Transverse colon (tissue), 4 donors: ENCODE measurements around the gene ZKSCAN3. TPM values are rescaled to one million over a fixed set of nuclear protein-coding genes. Genes with fewer than 3 reads are reported as not detected.

Experiments
- DNase-seq: peaks from one replicate; pipeline ENCODE4 v3.0.0-alpha.2; 2019
- H3K27ac ChIP-seq, 4 donors: fragments of 200-600 bp; sonication (generic); 2 replicates each; pipeline ENCODE4 v1.5.1; 2016 to 2018; ENCODE audit warnings: inconsistent platforms in 4 of 4
- H3K27me3 ChIP-seq: fragments of 200-600 bp; sonication (generic); 2 replicates; pipeline ENCODE4 v1.5.1; 2017; ENCODE audit warnings: inconsistent platforms
- H3K36me3 ChIP-seq, 4 donors: fragments of 200-600 bp; sonication (generic); 2 replicates each; pipeline ENCODE4 v1.5.1; 2017 to 2019; ENCODE audit warnings: inconsistent platforms in 4 of 4
- H3K4me1 ChIP-seq, 4 donors: fragments of 200-600 bp; sonication (generic); 2 replicates each; pipeline ENCODE4 v1.5.1; 2017 to 2020; ENCODE audit warnings: inconsistent platforms in 4 of 4
- H3K4me3 ChIP-seq, 4 donors: fragments of 200-600 bp; sonication (generic); 1 replicate in 1 of 4; 2 replicates in 3 of 4; pipeline versions ENCODE4 v1.5.1 to v1.6.1; 2017 to 2019; ENCODE audit warnings: inconsistent platforms in 4 of 4
- H3K9me3 ChIP-seq, 2 donors: fragments of 200-600 bp; sonication (generic); 2 replicates each; pipeline ENCODE4 v1.5.1; 2017 to 2019; ENCODE audit warnings: inconsistent platforms in 2 of 2
- EP300 ChIP-seq: sonication (generic); formaldehyde crosslinking; IDR thresholded peaks from one replicate; pipeline ENCODE4 v1.6.1; 2017; ENCODE audit warnings: antibody characterized with exemption, low read depth
- POLR2A ChIP-seq: fragments of 450-650 bp; IDR thresholded peaks from one replicate; pipeline ENCODE4 v1.6.1; 2016; ENCODE audit warnings: antibody characterized with exemption, mild to moderate bottlenecking, moderate library complexity
- POLR2AphosphoS5 ChIP-seq, 3 donors: sonication (generic); formaldehyde crosslinking; IDR thresholded peaks; one replicate each; pipeline ENCODE4 v1.6.1; 2016; ENCODE audit warnings: antibody characterized with exemption in 3 of 3
- WGBS, 2 donors: methylation state at CpG; one replicate each; pipeline ENCODE4 v1.1.5; 2018; ENCODE audit warnings: low coverage in 1 of 2; 5-methylcytosine and 5-hydroxymethylcytosine counted together
- in situ Hi-C, 4 donors: fragments of 200-750 bp; cut with MboI; loops; one replicate each; pipeline versions ENCODE4 v1.15.0 to v1.15.1; 2017; ENCODE audit warnings: low sequenced_read_pairs in 3 of 4, low pct_ligation_motif_present in 1 of 4, low pct_unique_long_range_greater_than_20kb in 1 of 4
- intact Hi-C: fragments of 100-400 bp; cut with DNase I; formaldehyde crosslinking; loops from one replicate; pipeline ENCODE4 v1.15.1; 2023; ENCODE audit warnings: low total_unique reads
- total RNA-seq, 4 donors: library from RNA; depleted of rRNA; stranded (reverse); fragments of >200 nt; gene quantifications; one replicate each; pipeline ENCODE4 v1.1.0, GENCODE V29; 2016
- TF ChIP-seq, protein P1 (sequence below), 5 experiments: fragments of 200-600 bp in 3 of 5; fragments of 450-650 bp in 2 of 5; sonication (generic) in 3 of 5; IDR thresholded peaks; 1 replicate in 2 of 5; 2 replicates in 3 of 5; pipeline ENCODE4 v1.5.1; 2016 to 2017; ENCODE audit warnings: antibody characterized with exemption in 5 of 5, inconsistent platforms in 3 of 5, mild to moderate bottlenecking in 2 of 5, moderate library complexity in 1 of 5

ZKSCAN3 gene
- total RNA-seq, 4 donors from 2014 or later, result 1.4 to 5.2 (median 4.3) TPM

GRCh38 chr6:28334286-28335039 lies 15.3 kb upstream of the ZKSCAN3 start:
- intact Hi-C loops (loop anchor here (10.0 kb wide), 1 partner anchor 50 kb away; the partner anchor contains the start of gene PGBD1), in situ Hi-C loops (loop anchor here in 1 of 4 donors (25.0 kb wide), 1 partner anchor 1172 kb away; no protein-coding TSS in a partner anchor)
- TF ChIP-seq POLR2AphosphoS5 (IDR thresholded peaks at IDR 0.05), result no peak
- TF ChIP-seq, protein P1, sequence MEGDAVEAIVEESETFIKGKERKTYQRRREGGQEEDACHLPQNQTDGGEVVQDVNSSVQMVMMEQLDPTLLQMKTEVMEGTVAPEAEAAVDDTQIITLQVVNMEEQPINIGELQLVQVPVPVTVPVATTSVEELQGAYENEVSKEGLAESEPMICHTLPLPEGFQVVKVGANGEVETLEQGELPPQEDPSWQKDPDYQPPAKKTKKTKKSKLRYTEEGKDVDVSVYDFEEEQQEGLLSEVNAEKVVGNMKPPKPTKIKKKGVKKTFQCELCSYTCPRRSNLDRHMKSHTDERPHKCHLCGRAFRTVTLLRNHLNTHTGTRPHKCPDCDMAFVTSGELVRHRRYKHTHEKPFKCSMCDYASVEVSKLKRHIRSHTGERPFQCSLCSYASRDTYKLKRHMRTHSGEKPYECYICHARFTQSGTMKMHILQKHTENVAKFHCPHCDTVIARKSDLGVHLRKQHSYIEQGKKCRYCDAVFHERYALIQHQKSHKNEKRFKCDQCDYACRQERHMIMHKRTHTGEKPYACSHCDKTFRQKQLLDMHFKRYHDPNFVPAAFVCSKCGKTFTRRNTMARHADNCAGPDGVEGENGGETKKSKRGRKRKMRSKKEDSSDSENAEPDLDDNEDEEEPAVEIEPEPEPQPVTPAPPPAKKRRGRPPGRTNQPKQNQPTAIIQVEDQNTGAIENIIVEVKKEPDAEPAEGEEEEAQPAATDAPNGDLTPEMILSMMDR (IDR thresholded peaks at IDR 0.05), result no peak
- no peak for TF ChIP-seq EP300
- TF ChIP-seq POLR2A, result no peak
- WGBS, 2 donors, result 75 to 81% methylated on average over 6 to 7 of the region's 7 CpGs
- peaks cover 0 to 3% of the 10 kb centered on the region in 2 donors for H3K9me3 ChIP-seq
- peak overlapping the region in 3 of 4 donors; percentile 59 to 76 (median 67) for H3K4me3 ChIP-seq
- H3K27ac ChIP-seq, result peak overlapping the region; percentile 96 to 98 (median 96)
- peaks cover 6 to 24% (median 15%) of the 10 kb centered on the region in 4 donors for H3K4me1 ChIP-seq
- H3K27me3 ChIP-seq, result no peaks in the 10 kb centered on the region
- no peaks in the 10 kb centered on the region for H3K36me3 ChIP-seq
- no peak for DNase-seq

GRCh38 chr6:28335040-28335563 lies 14.6 kb upstream of the ZKSCAN3 start:
- Histone ChIP-seq H3K27ac (peak overlapping the region; percentile 96 to 98 (median 96)), H3K27me3 (no peaks in the 10 kb centered on the region), H3K4me3 (peak overlapping the region in 3 of 4 donors; percentile 59 to 76 (median 67)), H3K36me3 (no peaks in the 10 kb centered on the region), H3K9me3 (peaks cover 0 to 3% of the 10 kb centered on the region in 2 donors), H3K4me1 (peaks cover 6 to 24% (median 15%) of the 10 kb centered on the region in 4 donors)
- TF ChIP-seq POLR2AphosphoS5 (IDR thresholded peaks at IDR 0.05) (no peak), POLR2A (no peak), EP300 (no peak)
- TF ChIP-seq, protein P1 (IDR thresholded peaks at IDR 0.05), result no peak
- WGBS, 2 donors, result 40 to 53% methylated on average over 6 to 12 of the region's 12 CpGs
- in situ Hi-C loops (loop anchor here in 1 of 4 donors (25.0 kb wide), 1 partner anchor 1173 kb away; no protein-coding TSS in a partner anchor), intact Hi-C loops (loop anchor here (10.0 kb wide), 1 partner anchor 50 kb away; the partner anchor contains the start of gene PGBD1)
- DNase-seq, result no peak

DNA sequence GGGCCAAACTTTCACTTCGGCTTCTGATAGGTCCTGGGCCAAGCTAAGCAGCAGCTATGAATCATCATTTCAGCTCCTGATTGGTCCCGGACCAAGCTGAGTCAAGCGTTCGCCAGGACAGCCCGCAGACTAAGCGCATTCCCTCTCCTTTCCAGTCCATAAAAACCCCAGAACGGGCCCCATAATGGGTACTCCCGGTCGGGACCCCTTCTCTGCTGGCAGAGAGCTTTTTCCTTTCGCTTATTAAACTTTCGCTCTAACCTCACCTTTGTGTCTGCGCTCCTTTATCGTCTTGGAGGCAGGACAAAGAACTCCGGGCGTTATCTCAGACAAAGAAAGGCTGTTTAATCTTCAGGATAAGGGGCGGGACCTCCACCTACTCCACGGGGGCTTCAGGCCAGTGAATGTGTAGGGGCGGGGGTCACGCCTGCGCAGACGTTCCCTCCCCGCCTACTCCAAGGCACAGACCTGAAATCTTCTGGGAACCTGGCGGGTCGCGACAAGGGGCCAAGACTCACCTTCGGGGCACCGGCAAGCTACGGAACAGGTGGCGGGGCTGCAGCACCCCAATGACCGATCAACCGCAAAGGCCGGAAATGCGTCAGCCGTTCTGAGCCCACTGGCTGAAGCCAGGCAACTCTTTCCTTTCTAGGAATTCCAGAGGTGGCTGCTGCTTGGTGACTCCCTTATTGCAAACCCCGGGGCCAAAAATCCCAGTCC lies 14.0 kb upstream of the ZKSCAN3 start, which contains the start of gene ZSCAN31:
Gene ZSCAN31, minus strand, starts transcription at position 585 of the 720 bp plus-strand sequence. CDS start 6,465 bp downstream, outside the sequence.
- H3K9me3 ChIP-seq, result peaks cover 0 to 3% of the 10 kb centered on the region in 2 donors
- 1% methylated on average over 30 of the region's 35 CpGs; no CpG with 5 or more reads in 1 of the 2 donors for WGBS, 2 donors
- peak within 1 kb of the TSS; percentile 96 to 98 (median 96) for H3K27ac ChIP-seq
- in situ Hi-C loops, result loop anchor here in 1 of 4 donors (25.0 kb wide), 1 partner anchor 1173 kb away; no protein-coding TSS in a partner anchor
- intact Hi-C loops, result loop anchor here (10.0 kb wide), 1 partner anchor 51 kb away; the partner anchor contains the start of gene PGBD1
- H3K4me1 ChIP-seq, result peaks cover 6 to 24% (median 15%) of the 10 kb centered on the region in 4 donors
- TF ChIP-seq, protein P1 (IDR thresholded peaks at IDR 0.05), result peak in 1 of 5 experiments; percentile 5
- TF ChIP-seq POLR2AphosphoS5 (IDR thresholded peaks at IDR 0.05), result peak; percentile 73 to 96 (median 94)
- no peak for TF ChIP-seq EP300
- peak; percentile 98 for TF ChIP-seq POLR2A
- H3K27me3 ChIP-seq, result no peaks in the 10 kb centered on the region
- H3K4me3 ChIP-seq, result peak within 1 kb of the TSS; percentile 52 to 76 (median 63)
- DNase-seq, result peak; percentile 96
- H3K36me3 ChIP-seq, result no peaks in the 10 kb centered on the region
